ENCODE results near the gene CNIH4.

CNIH4 gene

DNA sequence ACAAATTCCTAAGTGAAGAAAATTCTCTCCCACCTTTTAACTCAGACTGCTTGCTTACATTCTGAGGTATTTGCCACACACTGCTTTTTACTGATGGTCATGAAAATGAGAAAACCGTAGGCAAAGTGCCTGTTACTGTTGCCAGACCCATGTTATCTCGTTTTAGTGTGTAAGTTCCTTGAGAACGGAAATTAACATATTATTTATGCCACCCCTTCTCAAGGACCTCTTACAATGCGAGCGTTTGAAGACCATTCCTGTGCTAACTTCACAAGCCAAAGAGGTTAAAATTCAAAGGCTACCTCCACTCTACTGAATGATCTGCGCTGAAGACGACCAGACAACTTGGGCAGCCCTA, 27.2 kb upstream of the CNIH4 start:
- TF ChIP-seq, protein P1, sequence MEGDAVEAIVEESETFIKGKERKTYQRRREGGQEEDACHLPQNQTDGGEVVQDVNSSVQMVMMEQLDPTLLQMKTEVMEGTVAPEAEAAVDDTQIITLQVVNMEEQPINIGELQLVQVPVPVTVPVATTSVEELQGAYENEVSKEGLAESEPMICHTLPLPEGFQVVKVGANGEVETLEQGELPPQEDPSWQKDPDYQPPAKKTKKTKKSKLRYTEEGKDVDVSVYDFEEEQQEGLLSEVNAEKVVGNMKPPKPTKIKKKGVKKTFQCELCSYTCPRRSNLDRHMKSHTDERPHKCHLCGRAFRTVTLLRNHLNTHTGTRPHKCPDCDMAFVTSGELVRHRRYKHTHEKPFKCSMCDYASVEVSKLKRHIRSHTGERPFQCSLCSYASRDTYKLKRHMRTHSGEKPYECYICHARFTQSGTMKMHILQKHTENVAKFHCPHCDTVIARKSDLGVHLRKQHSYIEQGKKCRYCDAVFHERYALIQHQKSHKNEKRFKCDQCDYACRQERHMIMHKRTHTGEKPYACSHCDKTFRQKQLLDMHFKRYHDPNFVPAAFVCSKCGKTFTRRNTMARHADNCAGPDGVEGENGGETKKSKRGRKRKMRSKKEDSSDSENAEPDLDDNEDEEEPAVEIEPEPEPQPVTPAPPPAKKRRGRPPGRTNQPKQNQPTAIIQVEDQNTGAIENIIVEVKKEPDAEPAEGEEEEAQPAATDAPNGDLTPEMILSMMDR (IDR thresholded peaks at IDR 0.05): no peak

DNA sequence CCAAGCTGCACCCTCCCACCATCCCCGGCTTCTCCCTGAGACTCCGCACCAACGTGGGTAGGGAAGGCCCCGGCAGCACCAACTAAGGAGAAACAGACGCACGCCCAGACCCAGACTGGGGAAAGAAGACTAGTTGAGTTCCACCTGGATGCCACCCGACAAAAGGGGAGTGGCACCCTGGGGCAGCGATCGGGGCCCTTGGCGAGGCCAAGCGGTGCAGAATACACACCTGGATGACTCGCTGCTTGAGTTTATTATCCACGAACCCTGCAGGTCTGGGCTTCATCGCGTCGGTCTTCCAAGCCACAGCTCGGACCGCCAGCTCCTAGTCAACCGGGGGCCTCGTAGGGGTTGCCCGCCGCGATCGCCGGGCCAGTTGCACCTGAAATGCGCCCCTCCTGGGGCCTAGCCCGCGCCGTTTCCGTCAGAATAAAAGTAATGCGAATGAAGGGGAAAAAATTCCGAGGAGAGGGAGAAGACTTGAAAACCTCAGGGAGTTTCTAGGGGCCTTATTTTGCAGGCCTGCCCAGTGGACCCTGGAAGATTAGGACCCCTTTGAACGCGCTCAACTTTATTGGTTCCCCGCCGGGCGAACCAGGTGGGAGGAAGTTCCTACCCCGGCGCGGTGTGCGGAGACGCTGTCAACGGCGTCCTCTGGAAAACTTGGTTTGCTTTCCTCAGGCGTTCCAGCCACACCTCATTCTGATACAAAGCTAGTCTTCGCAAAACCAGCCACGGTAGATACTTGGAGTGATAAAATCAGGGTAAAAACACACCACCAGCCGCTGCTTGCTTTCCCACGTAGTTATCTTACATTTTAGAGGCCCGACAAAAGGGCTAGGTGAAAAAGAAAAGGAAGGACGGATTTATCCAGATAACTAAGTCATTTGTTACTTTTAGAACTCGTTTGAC, 26.6 kb upstream of the CNIH4 start, which contains the start of gene NVL:
Gene NVL, minus strand, starts transcription at position 331 of the 912 bp plus-strand sequence. Its CDS starts 45 bp downstream, at position 286.
- TF ChIP-seq, protein P1 (IDR thresholded peaks at IDR 0.05): no peak

DNA sequence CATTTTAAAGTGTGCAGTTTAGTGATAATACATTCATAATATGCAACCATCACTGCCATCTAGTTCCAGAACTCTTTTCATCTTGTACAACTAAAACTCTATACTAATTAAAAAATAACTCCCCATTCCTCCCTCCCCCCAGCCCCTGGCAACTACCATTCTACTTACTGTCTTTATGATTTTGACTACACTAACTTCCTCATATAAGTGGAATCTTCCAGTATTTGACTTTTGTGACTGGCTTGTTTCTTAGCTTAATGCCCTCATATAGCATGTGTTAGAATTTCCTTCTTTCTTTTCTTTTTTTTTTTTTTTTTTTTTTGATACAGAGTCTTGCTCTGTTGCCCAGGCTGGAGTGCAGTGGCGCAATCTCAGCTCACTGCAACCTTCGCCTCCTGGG, 25.4 kb upstream of the CNIH4 start:
- TF ChIP-seq, protein P1 (IDR thresholded peaks at IDR 0.05): no peak

DNA sequence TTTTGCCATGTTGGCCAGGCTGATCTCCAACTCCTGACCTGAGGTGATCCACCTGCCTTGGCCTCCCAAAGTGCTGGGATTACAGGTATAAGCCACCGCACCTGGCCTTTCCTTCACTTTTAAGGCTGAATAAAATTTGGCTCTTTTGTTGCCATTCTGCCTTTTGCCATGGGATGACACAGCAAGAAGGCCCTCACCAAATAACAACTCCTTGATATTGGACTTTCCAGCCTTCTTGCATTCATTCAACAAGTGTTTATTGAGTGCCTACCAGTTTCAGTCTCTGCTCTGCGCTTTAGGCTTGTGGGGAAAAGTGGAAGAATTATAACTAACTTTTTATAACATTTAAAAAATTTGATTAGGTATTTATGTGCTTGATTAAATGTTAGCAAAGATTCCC, 24.9 kb upstream of the CNIH4 start:
- TF ChIP-seq, protein P1 (IDR thresholded peaks at IDR 0.05): no peak

DNA sequence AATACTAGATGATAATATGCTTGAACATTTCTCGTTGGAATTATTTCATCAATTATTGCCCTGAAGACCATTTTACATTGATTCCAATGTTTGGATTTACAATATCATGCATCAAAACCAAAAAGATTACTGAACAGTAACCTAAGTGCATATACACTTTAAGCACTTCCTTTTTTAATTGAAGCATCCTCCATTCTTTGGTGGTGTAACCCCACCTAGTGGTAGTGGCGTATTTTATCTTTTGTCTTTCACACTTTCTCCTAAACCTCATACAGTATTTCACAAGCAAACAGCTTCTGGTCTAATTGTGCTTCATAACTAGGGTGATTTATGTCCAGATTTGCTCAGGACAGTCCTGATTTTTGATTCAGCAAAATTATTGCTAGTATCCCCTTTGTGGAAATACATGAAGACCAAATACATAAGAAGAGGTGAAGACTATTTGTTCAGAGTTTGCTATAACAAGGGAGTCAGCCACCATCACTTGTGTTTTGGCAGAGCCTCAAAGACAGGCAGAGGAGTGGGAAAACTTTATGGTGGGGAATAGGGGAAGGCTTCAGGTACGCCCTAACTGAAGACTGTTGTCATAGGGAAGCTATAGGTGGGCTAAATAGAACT, 23.3 kb upstream of the CNIH4 start:
- TF ChIP-seq, protein P1 (IDR thresholded peaks at IDR 0.05): peak; percentile 79

DNA sequence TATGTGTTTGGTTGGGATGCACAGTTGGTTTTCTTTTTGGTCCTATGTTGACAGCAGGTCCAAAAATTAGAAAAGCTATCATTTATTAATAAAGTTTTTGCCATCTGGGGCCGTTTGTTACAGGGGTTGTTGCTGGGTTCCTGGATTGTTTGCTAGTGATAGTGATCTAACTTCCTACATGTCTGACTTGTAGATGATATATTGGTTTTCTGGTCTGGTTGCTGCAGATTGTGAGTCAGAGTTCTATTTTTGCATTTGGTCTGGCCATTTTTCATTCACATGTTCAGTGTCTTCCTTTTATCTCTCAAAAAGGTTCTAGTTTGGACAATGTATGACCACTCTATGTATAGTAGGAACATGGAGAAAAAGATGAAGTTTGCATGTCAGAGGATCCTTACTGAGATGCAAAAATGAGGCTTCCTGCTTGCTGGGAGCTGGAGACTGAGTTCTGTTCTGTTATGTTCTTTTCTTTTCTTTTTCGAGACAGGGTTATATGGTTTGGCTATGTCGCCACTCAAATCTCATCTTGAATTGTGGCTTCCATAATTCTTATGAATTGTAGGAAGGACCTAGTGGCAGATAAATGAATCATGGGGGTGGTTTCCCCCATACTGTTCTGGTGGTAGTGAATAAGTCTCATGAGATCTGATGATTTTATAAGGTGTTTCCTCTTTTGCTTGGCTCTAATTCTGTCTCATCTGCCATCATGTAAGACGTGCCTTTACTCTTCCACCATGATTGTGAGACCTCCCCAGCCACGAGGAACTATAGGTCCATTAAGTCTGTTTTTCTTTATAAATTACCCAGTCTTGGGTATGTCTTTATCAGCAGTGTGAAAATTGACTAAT, 22.5 kb upstream of the CNIH4 start:
- TF ChIP-seq, protein P1 (IDR thresholded peaks at IDR 0.05): no peak

DNA sequence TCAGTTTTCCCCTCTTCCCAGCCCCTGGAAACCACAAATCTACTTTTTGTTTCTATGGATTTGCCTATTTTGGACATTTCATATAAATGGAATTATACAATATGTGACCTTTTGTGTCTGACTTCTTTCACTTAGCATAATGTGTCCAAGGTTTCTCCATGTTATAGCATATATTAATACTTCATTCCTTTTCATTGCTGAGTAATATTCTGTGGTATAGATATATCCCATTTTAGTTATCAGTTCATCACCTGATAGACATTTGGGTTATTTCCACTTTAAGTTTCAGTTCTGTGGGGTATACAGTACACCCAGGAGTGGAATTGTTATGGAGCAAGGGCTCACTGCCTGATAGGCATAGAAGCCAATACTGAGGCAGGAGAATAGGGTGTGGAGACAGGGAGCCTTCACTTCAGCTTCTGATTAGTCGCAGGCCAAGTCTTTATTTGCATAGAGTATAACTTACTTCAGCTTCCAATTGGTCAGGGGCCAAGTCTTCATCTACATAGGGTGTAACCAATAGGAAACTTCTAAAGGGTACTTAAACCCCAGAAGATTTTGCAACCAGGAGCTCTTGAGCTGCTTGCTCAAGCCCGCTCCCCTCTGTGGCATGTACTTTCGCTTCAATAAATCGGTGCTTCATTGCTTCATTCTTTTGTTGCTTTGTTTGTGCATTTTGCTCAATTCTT, 18.4 kb upstream of the CNIH4 start:
- TF ChIP-seq, protein P1 (IDR thresholded peaks at IDR 0.05): no peak

Data from LNCAP (cell line).